D721Med (cell line): ENCODE results near the gene MOCS2.

ENCODE experiments used
- DNase-seq: peaks from one replicate; pipeline ENCODE4 v3.0.0; 2011; ENCODE audit warnings: low spot score; ENCODE audit not compliant: insufficient read length
- FAIRE-seq: peaks from 2 replicates; lab custom pipeline; 2011; peaks lifted over from hg19 to GRCh38; lab: Jason Lieb, UNC
- CTCF ChIP-seq: IDR thresholded peaks from 2 replicates; pipeline ENCODE4 v1.5.1; 2012; ENCODE audit warnings: mild to moderate bottlenecking, control low read depth; ENCODE audit not compliant: insufficient read depth; ENCODE audit errors: missing control alignments

The MOCS2 gene

GRCh38 chr5:53111139-53111538 is 1.6 kb upstream of the MOCS2 start:
- FAIRE-seq (no peak), DNase-seq (no peak)
- no peak for TF ChIP-seq CTCF

- TF ChIP-seq CTCF: no peak
- no peak for FAIRE-seq
- DNase-seq: no peak
Observed at GRCh38 chr5:53110156-53110555, 599 bp upstream of the MOCS2 start.

GRCh38 chr5:53109056-53109442 is 508 bp downstream of the MOCS2 start:
- FAIRE-seq (no peak), DNase-seq (no peak)
- no peak for TF ChIP-seq CTCF

- TF ChIP-seq CTCF: no peak
- no peak for FAIRE-seq
Observed at GRCh38 chr5:53105611-53106300, 3.8 kb downstream of the MOCS2 start.

GRCh38 chr5:53100606-53101005 is 9.0 kb downstream of the MOCS2 start:
- TF ChIP-seq CTCF: no peak
- FAIRE-seq (no peak), DNase-seq (no peak)

More at GRCh38 chr5:53105611-53106300, 3.8 kb downstream of the MOCS2 start:
- DNase-seq: no peak

- no peak for TF ChIP-seq CTCF
- DNase-seq (no peak), FAIRE-seq (no peak)
Observed at GRCh38 chr5:53099546-53099945, 10.0 kb downstream of the MOCS2 start.

- peak; percentile 79 for TF ChIP-seq CTCF
- FAIRE-seq: peak; percentile 94
- no peak for DNase-seq
Observed at GRCh38 chr5:53095931-53096525, 13.5 kb downstream of the MOCS2 start.
